Ishikawa (cell line): ENCODE data around the gene B3GALNT1.
A peak's percentile ranks its signal among the peaks of the same experiment; 100 is the strongest.

Experiments used
- CEBPB ChIP-seq: IDR thresholded peaks from 2 replicates; pipeline ENCODE4 v1.6.1; 2012
- CREB1 ChIP-seq: IDR thresholded peaks from 2 replicates; pipeline ENCODE4 v1.6.1; 2012; ENCODE audit warnings: low read depth
- EGR1 ChIP-seq: IDR thresholded peaks from 2 replicates; pipeline ENCODE4 v1.6.1; 2012
- EP300 ChIP-seq: IDR thresholded peaks from 2 replicates; pipeline ENCODE4 v1.6.1; 2012; ENCODE audit warnings: borderline replicate concordance
- FOXM1 ChIP-seq: IDR thresholded peaks from 2 replicates; pipeline ENCODE4 v1.6.1; 2012; ENCODE audit warnings: low read depth, borderline replicate concordance
- MAX ChIP-seq: IDR thresholded peaks from 2 replicates; pipeline ENCODE4 v1.6.1; 2012
- NFIC ChIP-seq: IDR thresholded peaks from 2 replicates; pipeline ENCODE4 v1.6.1; 2012
- RAD21 ChIP-seq: IDR thresholded peaks from 2 replicates; pipeline ENCODE4 v1.6.1; 2012; ENCODE audit warnings: low read depth
- REST ChIP-seq: IDR thresholded peaks from 2 replicates; pipeline ENCODE4 v1.6.1; 2012; ENCODE audit warnings: low read depth, mild to moderate bottlenecking
- TAF1 ChIP-seq: IDR thresholded peaks from 2 replicates; pipeline ENCODE4 v1.6.1; 2012; ENCODE audit warnings: low read depth, mild to moderate bottlenecking
- TCF12 ChIP-seq: IDR thresholded peaks from 2 replicates; pipeline ENCODE4 v1.6.1; 2012; ENCODE audit warnings: low read depth
- TEAD4 ChIP-seq: IDR thresholded peaks from 2 replicates; pipeline ENCODE4 v1.6.1; 2012
- USF1 ChIP-seq: IDR thresholded peaks from 2 replicates; pipeline ENCODE4 v1.6.1; 2012
- YY1 ChIP-seq: IDR thresholded peaks from 2 replicates; pipeline ENCODE4 v1.6.1; 2012; ENCODE audit warnings: low read depth
- ZBTB7A ChIP-seq: IDR thresholded peaks from 2 replicates; pipeline ENCODE4 v1.6.1; 2012; ENCODE audit warnings: low read depth

The B3GALNT1 gene

GRCh38 chr3:161107311-161107710 is 2.2 kb upstream of the B3GALNT1 start:
- no peak for TF ChIP-seq RAD21
- TF ChIP-seq USF1 = no peak
- no peak for TF ChIP-seq TAF1
- no peak for TF ChIP-seq YY1
- TF ChIP-seq REST = no peak
- TF ChIP-seq NFIC = no peak
- TF ChIP-seq MAX = no peak
- TF ChIP-seq TEAD4 = no peak
- TF ChIP-seq CREB1 = no peak
- no peak for TF ChIP-seq ZBTB7A
- TF ChIP-seq EP300 = no peak
- TF ChIP-seq FOXM1 = no peak
- no peak for TF ChIP-seq EGR1
- TF ChIP-seq TCF12 = no peak
- TF ChIP-seq CEBPB = no peak

GRCh38 chr3:161103776-161104385 is 1.3 kb downstream of the B3GALNT1 start:
- TF ChIP-seq FOXM1 = no peak
- TF ChIP-seq RAD21 = no peak
- no peak for TF ChIP-seq CEBPB
- TF ChIP-seq CREB1 = no peak
- TF ChIP-seq USF1 = no peak
- TF ChIP-seq ZBTB7A = no peak

- TF ChIP-seq ZBTB7A (no peak), YY1 (no peak), TAF1 (no peak), EP300 (no peak)
Measured at GRCh38 chr3:161101609-161102008, 3.5 kb downstream of the B3GALNT1 start.

- TF ChIP-seq TEAD4 = no peak
- TF ChIP-seq USF1 = peak; percentile 79
Measured at GRCh38 chr3:161100994-161101393, 4.2 kb downstream of the B3GALNT1 start.

GRCh38 chr3:161096771-161097367 is 8.3 kb downstream of the B3GALNT1 start:
- TF ChIP-seq RAD21 = peak; percentile 60
- no peak for TF ChIP-seq TEAD4
- TF ChIP-seq REST = no peak
- TF ChIP-seq TAF1 = no peak

- TF ChIP-seq ZBTB7A (no peak), CEBPB (no peak), YY1 (no peak), EP300 (no peak), EGR1 (no peak), USF1 (no peak), NFIC (no peak), TAF1 (no peak), REST (no peak), MAX (no peak), CREB1 (no peak), RAD21 (no peak), FOXM1 (no peak), TCF12 (no peak), TEAD4 (no peak)
Measured at GRCh38 chr3:161093895-161094294, 11.3 kb downstream of the B3GALNT1 start.
